HL-60 (cell line): ENCODE results near the gene KCNG4.

Source experiments
- GABPA ChIP-seq: IDR thresholded peaks from 2 replicates; pipeline ENCODE4 v1.6.1; 2012; ENCODE audit warnings: low read depth
- POLR2AphosphoS5 ChIP-seq: IDR thresholded peaks from 2 replicates; pipeline ENCODE4 v1.6.1; 2012; ENCODE audit warnings: low read depth
- TF ChIP-seq, protein P1 (sequence below): IDR thresholded peaks from one replicate; pipeline ENCODE4 v1.5.1; 2011; ENCODE audit warnings: low read length, control low read depth, inconsistent platforms; ENCODE audit not compliant: insufficient read depth

- TF ChIP-seq, protein P1, sequence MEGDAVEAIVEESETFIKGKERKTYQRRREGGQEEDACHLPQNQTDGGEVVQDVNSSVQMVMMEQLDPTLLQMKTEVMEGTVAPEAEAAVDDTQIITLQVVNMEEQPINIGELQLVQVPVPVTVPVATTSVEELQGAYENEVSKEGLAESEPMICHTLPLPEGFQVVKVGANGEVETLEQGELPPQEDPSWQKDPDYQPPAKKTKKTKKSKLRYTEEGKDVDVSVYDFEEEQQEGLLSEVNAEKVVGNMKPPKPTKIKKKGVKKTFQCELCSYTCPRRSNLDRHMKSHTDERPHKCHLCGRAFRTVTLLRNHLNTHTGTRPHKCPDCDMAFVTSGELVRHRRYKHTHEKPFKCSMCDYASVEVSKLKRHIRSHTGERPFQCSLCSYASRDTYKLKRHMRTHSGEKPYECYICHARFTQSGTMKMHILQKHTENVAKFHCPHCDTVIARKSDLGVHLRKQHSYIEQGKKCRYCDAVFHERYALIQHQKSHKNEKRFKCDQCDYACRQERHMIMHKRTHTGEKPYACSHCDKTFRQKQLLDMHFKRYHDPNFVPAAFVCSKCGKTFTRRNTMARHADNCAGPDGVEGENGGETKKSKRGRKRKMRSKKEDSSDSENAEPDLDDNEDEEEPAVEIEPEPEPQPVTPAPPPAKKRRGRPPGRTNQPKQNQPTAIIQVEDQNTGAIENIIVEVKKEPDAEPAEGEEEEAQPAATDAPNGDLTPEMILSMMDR: no peak
- TF ChIP-seq POLR2AphosphoS5 (no peak), GABPA (no peak)
Observed at GRCh38 chr16:84286578-84287240, 46.9 kb upstream of the KCNG4 start.
